ENCODE results near the gene HOXC10.

- TF ChIP-seq POLR2AphosphoS5 (IDR thresholded peaks at IDR 0.05; ENCODE audit: insufficient read depth, low read depth, low read length), result no peak
- TF ChIP-seq, protein P1, sequence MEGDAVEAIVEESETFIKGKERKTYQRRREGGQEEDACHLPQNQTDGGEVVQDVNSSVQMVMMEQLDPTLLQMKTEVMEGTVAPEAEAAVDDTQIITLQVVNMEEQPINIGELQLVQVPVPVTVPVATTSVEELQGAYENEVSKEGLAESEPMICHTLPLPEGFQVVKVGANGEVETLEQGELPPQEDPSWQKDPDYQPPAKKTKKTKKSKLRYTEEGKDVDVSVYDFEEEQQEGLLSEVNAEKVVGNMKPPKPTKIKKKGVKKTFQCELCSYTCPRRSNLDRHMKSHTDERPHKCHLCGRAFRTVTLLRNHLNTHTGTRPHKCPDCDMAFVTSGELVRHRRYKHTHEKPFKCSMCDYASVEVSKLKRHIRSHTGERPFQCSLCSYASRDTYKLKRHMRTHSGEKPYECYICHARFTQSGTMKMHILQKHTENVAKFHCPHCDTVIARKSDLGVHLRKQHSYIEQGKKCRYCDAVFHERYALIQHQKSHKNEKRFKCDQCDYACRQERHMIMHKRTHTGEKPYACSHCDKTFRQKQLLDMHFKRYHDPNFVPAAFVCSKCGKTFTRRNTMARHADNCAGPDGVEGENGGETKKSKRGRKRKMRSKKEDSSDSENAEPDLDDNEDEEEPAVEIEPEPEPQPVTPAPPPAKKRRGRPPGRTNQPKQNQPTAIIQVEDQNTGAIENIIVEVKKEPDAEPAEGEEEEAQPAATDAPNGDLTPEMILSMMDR (IDR thresholded peaks at IDR 0.05; ENCODE audit: extremely low read depth in 1 of 2, insufficient read depth in 1 of 2, low read depth in 1 of 2, low read length in 2 of 2), result no peak
Observed at GRCh38 chr12:54037360-54038283, 52.7 kb downstream of the HOXC10 start.

Measured in endothelial cell of umbilical vein (primary cell).